Erythroblast (primary cell): ENCODE results near the gene SSRP1.

Source experiments
- DNase-seq, 2 experiments: peaks; one replicate each; lab custom pipeline; 2025; lab: John Stamatoyannopoulos, UW
- GATA1 ChIP-seq: IDR thresholded peaks from 2 replicates; pipeline ENCODE4 v1.6.1; 2011; ENCODE audit warnings: low read depth, mild to moderate bottlenecking, control low read depth, low read length, moderate library complexity
- POLR2A ChIP-seq: IDR thresholded peaks from 2 replicates; pipeline ENCODE4 v1.6.1; 2011; ENCODE audit warnings: mild to moderate bottlenecking, low read length

The SSRP1 gene, protein sequence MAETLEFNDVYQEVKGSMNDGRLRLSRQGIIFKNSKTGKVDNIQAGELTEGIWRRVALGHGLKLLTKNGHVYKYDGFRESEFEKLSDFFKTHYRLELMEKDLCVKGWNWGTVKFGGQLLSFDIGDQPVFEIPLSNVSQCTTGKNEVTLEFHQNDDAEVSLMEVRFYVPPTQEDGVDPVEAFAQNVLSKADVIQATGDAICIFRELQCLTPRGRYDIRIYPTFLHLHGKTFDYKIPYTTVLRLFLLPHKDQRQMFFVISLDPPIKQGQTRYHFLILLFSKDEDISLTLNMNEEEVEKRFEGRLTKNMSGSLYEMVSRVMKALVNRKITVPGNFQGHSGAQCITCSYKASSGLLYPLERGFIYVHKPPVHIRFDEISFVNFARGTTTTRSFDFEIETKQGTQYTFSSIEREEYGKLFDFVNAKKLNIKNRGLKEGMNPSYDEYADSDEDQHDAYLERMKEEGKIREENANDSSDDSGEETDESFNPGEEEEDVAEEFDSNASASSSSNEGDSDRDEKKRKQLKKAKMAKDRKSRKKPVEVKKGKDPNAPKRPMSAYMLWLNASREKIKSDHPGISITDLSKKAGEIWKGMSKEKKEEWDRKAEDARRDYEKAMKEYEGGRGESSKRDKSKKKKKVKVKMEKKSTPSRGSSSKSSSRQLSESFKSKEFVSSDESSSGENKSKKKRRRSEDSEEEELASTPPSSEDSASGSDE

DNA sequence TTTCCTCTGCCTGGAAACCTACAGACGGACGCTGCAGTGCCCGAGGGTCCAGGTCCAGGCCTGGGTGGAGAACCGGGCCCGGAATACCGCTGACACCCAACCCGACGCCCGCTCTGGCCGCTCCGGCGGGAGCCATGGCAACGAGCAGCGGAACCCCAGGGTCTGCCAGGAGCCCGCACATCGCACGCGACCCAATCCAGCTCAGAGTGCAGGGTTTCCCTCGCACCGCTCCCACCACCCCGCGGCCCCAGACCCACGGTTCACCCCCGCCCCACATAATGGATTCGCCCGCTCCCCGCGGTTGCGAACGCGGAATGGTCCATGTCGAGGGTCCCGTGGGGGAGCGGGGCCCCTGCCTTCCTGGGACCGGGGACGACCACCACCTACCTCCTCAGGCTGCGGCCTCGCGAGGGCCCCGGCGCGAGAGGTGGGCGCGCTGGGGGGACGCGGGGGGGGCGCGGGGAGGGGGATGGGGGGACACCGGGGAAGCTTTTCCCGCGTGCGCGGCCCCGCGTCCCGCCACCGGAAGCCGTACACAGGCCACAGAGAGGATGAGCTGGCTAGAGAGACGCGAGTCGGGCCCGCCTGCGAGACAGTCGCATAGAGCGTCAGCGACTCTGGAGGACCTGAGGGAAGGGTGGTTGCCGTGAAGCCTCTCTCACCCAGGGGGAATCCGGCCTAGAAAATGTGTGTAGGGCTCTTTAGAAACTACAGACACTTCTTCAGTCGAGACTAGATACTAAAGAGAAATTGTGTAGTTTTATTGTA is at the start of gene SSRP1:
Gene SSRP1 (minus strand): TSS at position 550 of the 768 bp plus-strand sequence. CDS start 771 bp downstream, outside the sequence.
- TF ChIP-seq POLR2A (peak; percentile 64), GATA1 (no peak)
- DNase-seq = peak; percentile 91

GRCh38 chr11:57380975-57381374 is 45.3 kb upstream of the SSRP1 start, which contains the start of gene PRG3:
TSS of gene PRG3 (minus strand) at chr11:57381150. CDS start at chr11:57380708, 442 bp downstream.
- no peak for DNase-seq
- TF ChIP-seq POLR2A = no peak
- no peak for TF ChIP-seq GATA1

- TF ChIP-seq POLR2A (no peak), GATA1 (no peak)
- peak; percentile 42 to 59 for DNase-seq
Observed at GRCh38 chr11:57379732-57380131, 44.0 kb upstream of the SSRP1 start.

DNA sequence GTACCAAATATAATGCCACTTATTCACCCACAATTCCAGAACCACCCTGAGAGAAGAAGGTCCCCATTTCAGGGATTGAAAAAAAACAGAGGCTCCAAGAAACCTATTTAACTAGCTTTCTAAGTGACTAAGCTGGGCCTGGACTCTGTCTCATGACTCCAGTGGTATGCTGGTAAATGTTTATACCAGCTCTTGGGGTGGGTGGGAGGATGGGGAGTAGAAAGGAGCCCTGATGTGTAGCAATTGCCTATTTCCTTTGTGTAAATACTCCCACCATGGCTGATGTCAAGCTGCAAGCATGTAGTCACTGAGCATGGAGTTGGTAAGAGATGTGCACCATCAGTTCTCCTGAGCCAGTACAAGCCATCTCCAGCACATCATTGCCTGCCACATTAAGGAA is 42.5 kb upstream of the SSRP1 start:
- DNase-seq = no peak

GRCh38 chr11:57377107-57377506 is 41.4 kb upstream of the SSRP1 start:
- no peak for DNase-seq
- TF ChIP-seq GATA1 = no peak
- no peak for TF ChIP-seq POLR2A

More for the DNA sequence above, 42.5 kb upstream of the SSRP1 start:
- no peak for TF ChIP-seq POLR2A
- TF ChIP-seq GATA1 = no peak

DNA sequence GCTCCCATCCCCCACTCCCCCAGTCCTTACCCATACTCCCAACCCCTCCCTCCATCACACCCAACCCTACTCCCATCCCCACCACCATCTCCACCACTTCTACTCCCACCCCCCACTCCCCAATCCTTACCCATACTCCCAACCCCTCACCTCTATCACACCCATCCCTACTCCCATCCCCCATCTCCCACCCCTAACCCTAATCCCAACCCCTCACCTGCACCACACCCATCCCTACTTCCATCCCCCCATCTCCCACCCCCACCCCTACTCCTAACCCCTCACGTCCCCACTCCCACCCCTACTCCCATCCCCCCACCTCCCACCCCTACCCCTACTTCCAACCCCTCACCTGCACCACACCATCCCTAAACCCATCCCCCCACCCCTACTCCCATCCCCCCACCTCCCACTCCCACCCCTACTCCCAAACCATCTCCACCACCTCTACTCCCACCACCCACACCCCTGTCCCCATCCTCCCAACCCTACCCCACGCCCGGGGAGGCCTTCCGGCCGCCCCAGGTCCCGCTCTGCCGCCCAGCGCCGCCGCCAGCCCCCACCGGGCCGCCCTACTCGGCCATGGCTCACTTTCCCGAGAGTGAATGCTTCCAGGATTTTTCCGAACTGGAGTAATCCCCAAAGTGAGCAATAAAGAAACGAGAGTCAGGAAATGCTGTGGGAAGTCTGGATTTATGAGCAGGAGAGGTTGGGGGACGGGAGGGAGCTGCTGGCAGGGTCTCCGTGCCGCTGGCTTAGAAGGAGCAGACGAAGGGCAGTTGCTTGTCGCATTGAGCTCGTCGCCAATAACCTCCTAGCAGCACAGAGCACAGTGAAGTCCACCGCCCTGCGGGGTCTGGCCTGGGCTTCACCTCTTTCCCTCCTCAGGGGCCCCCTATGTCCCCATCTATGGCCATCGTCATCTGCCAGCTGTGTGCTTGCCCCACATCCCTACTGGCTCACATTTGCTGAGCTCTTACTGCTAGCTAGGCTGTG is 40.7 kb upstream of the SSRP1 start:
- TF ChIP-seq POLR2A (no peak), GATA1 (no peak)
- no peak for DNase-seq

DNA sequence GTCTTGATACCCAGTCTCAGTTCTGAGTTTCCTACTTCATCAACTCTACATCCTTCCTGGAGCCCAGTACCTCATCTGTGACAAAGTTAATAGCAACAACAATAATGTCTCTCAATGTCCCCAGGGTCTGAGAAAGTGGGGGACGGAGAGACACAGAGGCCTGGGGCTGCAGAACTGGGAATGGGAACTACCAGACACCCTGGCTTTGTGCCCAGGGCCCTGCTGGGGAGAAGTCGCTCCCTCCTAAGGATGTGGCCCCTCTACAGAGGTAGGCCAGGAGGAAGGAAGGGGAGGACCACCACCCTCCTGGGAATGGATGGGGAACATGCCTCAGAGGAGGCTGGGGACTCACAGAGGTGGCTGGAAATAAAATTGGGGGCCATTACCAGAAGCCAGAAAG is 39.8 kb upstream of the SSRP1 start:
- no peak for TF ChIP-seq GATA1
- no peak for TF ChIP-seq POLR2A
- no peak for DNase-seq

DNA sequence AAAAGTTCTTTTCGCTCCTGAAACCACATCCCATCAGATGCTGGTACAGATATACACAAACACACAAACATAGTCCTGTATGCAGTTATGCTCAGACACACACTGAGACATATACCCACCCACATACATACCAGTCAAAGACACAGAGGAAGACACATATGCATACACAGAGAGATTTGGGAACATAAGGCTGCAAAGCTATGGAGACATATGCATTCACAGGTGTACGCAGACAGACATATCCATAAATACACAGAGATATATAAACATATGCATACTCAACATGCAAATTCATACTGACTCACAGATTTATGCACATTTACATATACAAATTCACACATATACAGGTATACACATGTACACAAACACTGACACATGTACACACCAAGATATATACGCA is 39.3 kb upstream of the SSRP1 start:
- TF ChIP-seq GATA1 = no peak
- TF ChIP-seq POLR2A = no peak

DNA sequence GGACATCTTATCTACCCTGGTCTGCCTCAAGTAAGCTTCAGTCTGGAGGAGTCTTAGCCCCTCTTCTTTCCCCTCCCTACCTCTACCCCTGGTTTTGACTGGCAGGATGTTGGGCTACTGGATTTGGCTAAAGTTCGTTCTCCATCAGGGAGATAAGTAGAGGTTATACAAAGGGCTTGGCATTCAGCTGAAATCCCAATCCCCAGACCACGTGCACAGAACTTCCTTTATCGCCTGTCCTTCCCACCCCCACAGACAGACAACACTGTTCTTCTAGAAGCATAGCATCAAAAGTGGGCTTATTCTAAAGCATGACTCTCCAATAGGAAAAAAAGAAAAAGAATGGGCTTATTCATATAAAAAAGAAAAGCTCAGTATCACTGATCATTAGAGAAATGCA is 37.5 kb upstream of the SSRP1 start:
- no peak for TF ChIP-seq GATA1
- TF ChIP-seq POLR2A = no peak
- DNase-seq = no peak

More for the DNA sequence above, 39.3 kb upstream of the SSRP1 start:
- DNase-seq = no peak

GRCh38 chr11:57370941-57371340 is 35.2 kb upstream of the SSRP1 start:
- no peak for DNase-seq
- TF ChIP-seq POLR2A (no peak), GATA1 (no peak)

DNA sequence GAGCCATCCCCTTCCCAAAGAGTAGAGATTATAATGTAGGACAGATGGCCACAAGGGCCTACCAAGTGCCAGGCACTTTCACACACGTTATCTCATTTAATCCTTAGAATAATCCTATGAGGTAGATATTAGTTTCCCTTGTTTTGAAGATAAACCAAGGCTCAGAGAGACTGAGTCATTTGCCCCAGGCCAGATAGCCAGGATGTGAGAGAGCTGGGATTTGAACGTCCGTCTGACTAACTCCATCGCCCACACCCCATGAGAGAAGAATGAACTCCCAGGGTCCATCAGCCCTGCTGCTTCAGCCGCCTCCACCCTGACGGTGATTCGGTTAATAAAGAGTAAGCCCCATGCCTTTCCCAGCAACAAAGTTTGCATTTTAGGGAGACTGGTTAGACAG is 34.6 kb upstream of the SSRP1 start:
- DNase-seq = no peak
- TF ChIP-seq POLR2A (no peak), GATA1 (no peak)

GRCh38 chr11:57368845-57369232 is 33.1 kb upstream of the SSRP1 start:
- DNase-seq = no peak
- no peak for TF ChIP-seq GATA1
- TF ChIP-seq POLR2A = no peak
